ENCODE data around the gene SND1.

DNA sequence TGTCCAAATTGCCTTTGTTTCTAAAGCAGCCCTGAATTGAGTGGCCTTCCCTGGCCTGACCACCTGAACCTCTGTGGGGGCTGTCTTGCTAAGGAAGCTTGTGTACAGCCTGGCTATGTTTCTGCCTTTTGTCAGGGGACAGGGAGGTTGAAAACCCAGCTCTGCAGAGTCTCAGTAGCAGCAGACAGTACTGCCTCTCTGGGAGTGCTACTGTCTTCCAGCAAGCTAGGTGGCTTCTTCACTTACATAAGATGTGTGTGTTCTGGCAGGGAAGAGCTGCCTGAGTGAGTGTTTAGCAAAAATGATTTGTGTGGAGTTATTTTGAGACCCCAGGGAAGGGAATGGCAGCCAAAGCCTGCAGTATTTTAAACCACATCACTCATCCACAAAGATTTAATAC is 321.8 kb downstream of the SND1 start:
- TF ChIP-seq CTCF (IDR thresholded peaks at IDR 0.05) (no peak), POLR2A (IDR thresholded peaks at IDR 0.05) (no peak)

Data from vagina (tissue), 2 donors.